Endothelial cell (in vitro differentiated cells): Measurements from ENCODE around the gene LCN9. TPM values are rescaled to one million over a fixed set of nuclear protein-coding genes. Genes with fewer than 3 reads are reported as not detected.

Experiments
- DNase-seq: peaks from one replicate; pipeline ENCODE4 v3.0.0; 2021; ENCODE audit warnings: low spot score
- H3K27ac Mint-ChIP-seq: one replicate; pipeline ENCODE4 v1.8.0; 2021; ENCODE audit warnings: mixed read lengths, inconsistent platforms; ENCODE audit not compliant: unreplicated experiment
- H3K27me3 Mint-ChIP-seq: one replicate; pipeline ENCODE4 v1.8.0; 2021; ENCODE audit warnings: mild to moderate bottlenecking, moderate library complexity, mixed read lengths, inconsistent platforms; ENCODE audit not compliant: unreplicated experiment
- H3K36me3 Mint-ChIP-seq: one replicate; pipeline ENCODE4 v1.8.0; 2021; ENCODE audit warnings: mild to moderate bottlenecking, low read depth, mixed read lengths, inconsistent platforms; ENCODE audit not compliant: unreplicated experiment
- H3K4me1 Mint-ChIP-seq: one replicate; pipeline ENCODE4 v1.8.0; 2021; ENCODE audit warnings: mild to moderate bottlenecking, mixed read lengths, inconsistent platforms; ENCODE audit not compliant: unreplicated experiment
- H3K4me3 Mint-ChIP-seq: one replicate; pipeline ENCODE4 v1.8.0; 2021; ENCODE audit warnings: mild to moderate bottlenecking, mixed read lengths, inconsistent platforms; ENCODE audit not compliant: unreplicated experiment
- H3K9me3 Mint-ChIP-seq: one replicate; pipeline ENCODE4 v1.8.0; 2021; ENCODE audit warnings: mixed read lengths, inconsistent platforms; ENCODE audit not compliant: unreplicated experiment
- total RNA-seq: library from RNA; stranded (reverse); fragmentation: NEBNext Ultra II Directional; extraction: Animal tissue kit (Norgen Biotek cat#: 25700); gene quantifications from one replicate; pipeline ENCODE4 v1.2.1, GENCODE V29; 2021; ENCODE audit not compliant: unreplicated experiment
- TF ChIP-seq, protein P1 (sequence below): fragments of 200-600 bp; sonication (generic); IDR thresholded peaks from one replicate; pipeline ENCODE4 v1.5.0; 2021; ENCODE audit warnings: antibody characterized with exemption; ENCODE audit not compliant: unreplicated experiment

LCN9 gene
- total RNA-seq, 1 donor from 2014 or later = not detected

- TF ChIP-seq, protein P1, sequence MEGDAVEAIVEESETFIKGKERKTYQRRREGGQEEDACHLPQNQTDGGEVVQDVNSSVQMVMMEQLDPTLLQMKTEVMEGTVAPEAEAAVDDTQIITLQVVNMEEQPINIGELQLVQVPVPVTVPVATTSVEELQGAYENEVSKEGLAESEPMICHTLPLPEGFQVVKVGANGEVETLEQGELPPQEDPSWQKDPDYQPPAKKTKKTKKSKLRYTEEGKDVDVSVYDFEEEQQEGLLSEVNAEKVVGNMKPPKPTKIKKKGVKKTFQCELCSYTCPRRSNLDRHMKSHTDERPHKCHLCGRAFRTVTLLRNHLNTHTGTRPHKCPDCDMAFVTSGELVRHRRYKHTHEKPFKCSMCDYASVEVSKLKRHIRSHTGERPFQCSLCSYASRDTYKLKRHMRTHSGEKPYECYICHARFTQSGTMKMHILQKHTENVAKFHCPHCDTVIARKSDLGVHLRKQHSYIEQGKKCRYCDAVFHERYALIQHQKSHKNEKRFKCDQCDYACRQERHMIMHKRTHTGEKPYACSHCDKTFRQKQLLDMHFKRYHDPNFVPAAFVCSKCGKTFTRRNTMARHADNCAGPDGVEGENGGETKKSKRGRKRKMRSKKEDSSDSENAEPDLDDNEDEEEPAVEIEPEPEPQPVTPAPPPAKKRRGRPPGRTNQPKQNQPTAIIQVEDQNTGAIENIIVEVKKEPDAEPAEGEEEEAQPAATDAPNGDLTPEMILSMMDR = no peak
- Mint-ChIP-seq H3K36me3 (no peaks in the 10 kb centered on the region), H3K4me1 (no peaks in the 10 kb centered on the region), H3K27ac (no peak overlapping the region), H3K4me3 (no peak overlapping the region), H3K9me3 (no peaks in the 10 kb centered on the region), H3K27me3 (peaks cover 3% of the 10 kb centered on the region)
- no peak for DNase-seq
Observed at GRCh38 chr9:135698236-135698635, 35.1 kb downstream of the LCN9 start.

DNA sequence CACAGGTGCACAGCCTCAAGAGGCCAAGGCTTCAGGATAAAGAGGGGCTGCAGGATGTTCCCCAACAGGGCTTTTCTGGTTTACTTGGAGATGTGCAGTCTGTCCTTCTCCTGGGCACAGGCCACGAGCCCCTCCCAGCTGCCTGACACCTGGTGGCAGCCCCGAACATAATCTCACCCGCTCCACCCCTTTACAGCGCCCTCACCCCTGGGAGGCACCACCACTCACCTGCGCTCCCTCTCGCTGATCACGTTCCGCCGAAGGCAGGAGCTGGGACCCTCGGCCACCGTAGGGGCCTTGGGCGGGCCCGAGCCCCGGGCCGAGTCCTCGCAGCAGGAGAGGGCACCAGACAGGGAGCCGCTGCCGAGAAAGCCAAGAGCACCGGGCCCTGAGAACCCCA is 35.7 kb downstream of the LCN9 start:
- H3K9me3 Mint-ChIP-seq = no peaks in the 10 kb centered on the region

DNA sequence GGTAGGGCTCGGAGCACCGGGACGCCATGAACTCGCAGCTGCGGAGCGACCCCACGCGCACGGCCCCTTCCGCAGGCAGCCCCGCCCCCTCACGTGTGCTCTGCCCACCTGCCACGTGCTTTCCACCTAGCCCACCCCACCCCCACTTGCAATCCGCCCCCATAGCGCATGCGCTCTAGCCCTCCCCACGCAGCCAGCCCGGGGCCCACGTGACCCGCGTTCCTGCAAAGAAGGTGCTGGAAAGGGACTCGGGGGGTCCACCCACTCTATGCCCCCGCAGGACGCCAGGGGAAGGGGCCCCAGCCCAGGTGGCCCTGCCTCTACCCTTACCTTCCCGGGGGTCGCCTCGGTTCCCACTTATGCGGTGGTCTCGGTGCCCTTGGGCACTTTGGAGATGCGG is 36.3 kb downstream of the LCN9 start, which contains the start of gene SOHLH1:
Gene SOHLH1, minus strand, starts transcription at position 42 of the 400 bp plus-strand sequence. Its CDS starts 14 bp downstream, at position 28.
- TF ChIP-seq, protein P1 = no peak
- Mint-ChIP-seq H3K9me3 (no peaks in the 10 kb centered on the region), H3K27me3 (peaks cover 1% of the 10 kb centered on the region), H3K4me1 (no peaks in the 10 kb centered on the region), H3K36me3 (no peaks in the 10 kb centered on the region), H3K4me3 (no peak within 1 kb of the TSS), H3K27ac (no peak within 1 kb of the TSS)
- DNase-seq = no peak

More for the DNA sequence above, 35.7 kb downstream of the LCN9 start:
- H3K4me1 Mint-ChIP-seq = no peaks in the 10 kb centered on the region
- no peaks in the 10 kb centered on the region for H3K36me3 Mint-ChIP-seq
- H3K27ac Mint-ChIP-seq = no peak overlapping the region
- TF ChIP-seq, protein P1 = no peak
- no peak overlapping the region for H3K4me3 Mint-ChIP-seq
- DNase-seq = no peak
- peaks cover 1% of the 10 kb centered on the region for H3K27me3 Mint-ChIP-seq

DNA sequence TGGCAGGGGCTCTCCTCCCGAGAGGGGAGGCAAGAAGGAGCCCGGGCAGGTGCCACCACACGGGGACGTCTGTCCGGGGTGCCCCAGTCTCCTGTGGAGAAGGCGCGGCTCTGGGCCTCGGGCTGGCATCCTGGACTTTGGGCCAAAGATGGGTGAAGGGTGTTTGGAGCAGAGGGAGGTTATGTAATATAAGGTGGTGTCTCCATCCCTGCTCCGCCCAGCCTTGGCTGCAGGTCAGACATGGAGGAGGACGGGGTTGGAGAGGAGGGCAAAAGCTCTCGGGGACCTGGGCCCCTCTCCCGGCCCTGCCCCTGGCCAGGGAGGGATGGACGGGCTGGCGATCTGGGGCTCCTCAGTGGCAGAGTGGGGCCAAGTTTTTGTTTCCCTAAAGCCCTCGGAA is 37.4 kb downstream of the LCN9 start:
- no peak for DNase-seq
- no peak overlapping the region for H3K4me3 Mint-ChIP-seq
- no peaks in the 10 kb centered on the region for H3K36me3 Mint-ChIP-seq
- TF ChIP-seq, protein P1 = no peak
- H3K27ac Mint-ChIP-seq = no peak overlapping the region
- no peaks in the 10 kb centered on the region for H3K9me3 Mint-ChIP-seq
- peaks cover 7% of the 10 kb centered on the region for H3K27me3 Mint-ChIP-seq
- H3K4me1 Mint-ChIP-seq = no peaks in the 10 kb centered on the region

- H3K4me1 Mint-ChIP-seq = no peaks in the 10 kb centered on the region
- H3K27ac Mint-ChIP-seq = no peak overlapping the region
- H3K36me3 Mint-ChIP-seq = no peaks in the 10 kb centered on the region
- peak; percentile 19 for DNase-seq
- H3K4me3 Mint-ChIP-seq = no peak overlapping the region
- TF ChIP-seq, protein P1 = no peak
- H3K27me3 Mint-ChIP-seq = peaks cover 7% of the 10 kb centered on the region
- no peaks in the 10 kb centered on the region for H3K9me3 Mint-ChIP-seq
Observed at GRCh38 chr9:135701067-135701958, 38.2 kb downstream of the LCN9 start.
